HG03342 (cell line): ENCODE results near the gene KMT5C.

Source experiments
- ATAC-seq: cut with Tn5 transposase; IDR thresholded peaks from one replicate; pipeline ENCODE4 v1.9.1; 2021; ENCODE audit warnings: mild to moderate bottlenecking, moderate library complexity; ENCODE audit not compliant: unreplicated experiment

Gene KMT5C

GRCh38 chr19:55339105-55339888 is at the start of gene KMT5C:
KMT5C (plus strand) TSS chr19:55339876; CDS start chr19:55341937, 2,061 bp downstream.
- ATAC-seq = peak; percentile 73

GRCh38 chr19:55297267-55297666 is 42.4 kb upstream of the KMT5C start:
- ATAC-seq = no peak

- no peak for ATAC-seq
Observed at GRCh38 chr19:55299991-55300390, 39.7 kb upstream of the KMT5C start.

- no peak for ATAC-seq
Observed at GRCh38 chr19:55300886-55301458, 38.7 kb upstream of the KMT5C start.

GRCh38 chr19:55301459-55302317 is 38.0 kb upstream of the KMT5C start:
- peak; percentile 60 for ATAC-seq

GRCh38 chr19:55302318-55302703 is 37.4 kb upstream of the KMT5C start:
- no peak for ATAC-seq

- ATAC-seq = no peak
Observed at GRCh38 chr19:55303477-55303876, 36.2 kb upstream of the KMT5C start.

- no peak for ATAC-seq
Observed at GRCh38 chr19:55304279-55304978, 35.2 kb upstream of the KMT5C start.

- ATAC-seq = no peak
Observed at GRCh38 chr19:55304980-55305379, 34.7 kb upstream of the KMT5C start.

- no peak for ATAC-seq
Observed at GRCh38 chr19:55305491-55305890, 34.2 kb upstream of the KMT5C start.

GRCh38 chr19:55305983-55306562 is 33.6 kb upstream of the KMT5C start:
- ATAC-seq = no peak

- ATAC-seq = no peak
Observed at GRCh38 chr19:55306712-55307111, 33.0 kb upstream of the KMT5C start.

- ATAC-seq = no peak
Observed at GRCh38 chr19:55308281-55308680, 31.4 kb upstream of the KMT5C start.

GRCh38 chr19:55309448-55309847 is 30.2 kb upstream of the KMT5C start:
- ATAC-seq = no peak

GRCh38 chr19:55310498-55310897 is 29.2 kb upstream of the KMT5C start:
- ATAC-seq = no peak

- ATAC-seq = no peak
Observed at GRCh38 chr19:55311397-55311796, 28.3 kb upstream of the KMT5C start.

- no peak for ATAC-seq
Observed at GRCh38 chr19:55311797-55312196, 27.9 kb upstream of the KMT5C start.

- no peak for ATAC-seq
Observed at GRCh38 chr19:55312621-55313512, 26.8 kb upstream of the KMT5C start.

- no peak for ATAC-seq
Observed at GRCh38 chr19:55314396-55314795, 25.3 kb upstream of the KMT5C start.
